Panc1 (cell line): Measurements from ENCODE around the gene HBEGF. TPM values are rescaled to one million over a fixed set of nuclear protein-coding genes. Genes with fewer than 3 reads are reported as not detected.

Experiments
- ATAC-seq: fragments of 200-7000 bp; cut with Tn5 transposase; 2 replicates; pipeline ENCODE4 v1.9.1; 2020; ENCODE audit warnings: mild to moderate bottlenecking, moderate library complexity
- BruUV-seq: library from RNA; stranded (reverse); fragments of 400-500 nt; replicated peaks from 2 replicates; lab custom pipeline; 2021; lab: Mats Ljungman, UMichigan
- CTCF ChIA-PET: fragments of 300-600 bp; sonication (Branson Sonifier 250); formaldehyde crosslinking; loops from one replicate; lab custom pipeline; 2022; ENCODE audit warnings: antibody characterized with exemption; lab: Charles Lee
- POLR2A ChIA-PET: fragments of 300-600 bp; sonication (Branson Sonifier 250); formaldehyde crosslinking; loops from one replicate; lab custom pipeline; 2022; ENCODE audit warnings: antibody characterized with exemption; lab: Charles Lee
- DNase-seq: peaks from one replicate; pipeline ENCODE4 v3.0.0-alpha.2; 2010; ENCODE audit warnings: low read depth, low spot score
- H3K27ac ChIP-seq: 2 replicates; pipeline ENCODE4 v1.5.1; 2011; ENCODE audit warnings: mild to moderate bottlenecking, low read length, inconsistent platforms
- H3K27me3 ChIP-seq: fragments of 200-500 bp; sonication (Bioruptor generic); 2 replicates; pipeline ENCODE4 v1.6.0; 2014; ENCODE audit warnings: low read length, inconsistent platforms; ENCODE audit not compliant: control insufficient read depth, insufficient read depth
- H3K36me3 ChIP-seq: fragments of 200-500 bp; sonication (Bioruptor generic); 2 replicates; pipeline ENCODE4 v1.5.1; 2014; ENCODE audit warnings: inconsistent platforms, mild to moderate bottlenecking, low read length, moderate library complexity; ENCODE audit not compliant: control insufficient read depth, insufficient read depth
- H3K4me1 ChIP-seq: 2 replicates; pipeline ENCODE4 v1.5.1; 2011; ENCODE audit warnings: inconsistent platforms, mild to moderate bottlenecking, low read length, moderate library complexity; ENCODE audit not compliant: control insufficient read depth, insufficient read depth
- H3K4me3 ChIP-seq, 2 experiments: 2 replicates each; pipeline ENCODE4 v1.5.1; 2011 to 2012; ENCODE audit warnings: low read depth in 2 of 2, low read length in 2 of 2, mild to moderate bottlenecking in 2 of 2, inconsistent platforms in 1 of 2, moderate library complexity in 1 of 2
- H3K9me3 ChIP-seq: fragments of 200-500 bp; sonication (Bioruptor generic); 2 replicates; pipeline ENCODE4 v1.5.1; 2014; ENCODE audit warnings: low read depth, mild to moderate bottlenecking, inconsistent platforms, low read length, moderate library complexity; ENCODE audit not compliant: control insufficient read depth, insufficient read depth
- POLR2AphosphoS5 ChIP-seq: IDR thresholded peaks from 2 replicates; pipeline ENCODE4 v1.6.1; 2012; ENCODE audit warnings: mild to moderate bottlenecking, low read depth, low read length, moderate library complexity
- SIN3A ChIP-seq: IDR thresholded peaks from 2 replicates; pipeline ENCODE4 v1.6.1; 2012; ENCODE audit warnings: low read depth, mild to moderate bottlenecking, low read length, moderate library complexity, borderline replicate concordance; ENCODE audit not compliant: insufficient read depth
- TCF7L2 ChIP-seq: IDR thresholded peaks from 2 replicates; pipeline ENCODE4 v1.6.1; 2011; ENCODE audit warnings: mild to moderate bottlenecking, low read depth, low read length, inconsistent platforms
- in situ Hi-C: cut with HindIII; loops from 2 replicates; pipeline ENCODE4 v1.10.0; 2016; ENCODE audit warnings: low sequenced_read_pairs, low pct_unique_long_range_greater_than_20kb
- intact Hi-C: fragments of 100-400 bp; cut with micrococcal nuclease; formaldehyde crosslinking; loops from one replicate; pipeline ENCODE4 v1.10.0; 2022; ENCODE audit not compliant: unreplicated experiment
- total RNA-seq: library from RNA; stranded (reverse); gene quantifications from one replicate; pipeline ENCODE4 v1.2.1, GENCODE V29; 2021; ENCODE audit not compliant: unreplicated experiment
- TF ChIP-seq, protein P1 (sequence below), 2 experiments: IDR thresholded peaks; 2 replicates each; pipeline ENCODE4 v1.6.1; 2011 to 2012; ENCODE audit warnings: low read depth in 2 of 2, control low read depth in 1 of 2, low read length in 1 of 2, mild to moderate bottlenecking in 1 of 2, moderate library complexity in 1 of 2; ENCODE audit not compliant: insufficient read depth in 1 of 2
- TF ChIP-seq, protein P2 (sequence below): fragments of 450-650 bp; IDR thresholded peaks from 2 replicates; pipeline ENCODE4 v1.5.1; 2017; ENCODE audit warnings: mild to moderate bottlenecking

Gene HBEGF
- total RNA-seq, 1 experiment from 2014 or later, result 5.0 TPM

DNA sequence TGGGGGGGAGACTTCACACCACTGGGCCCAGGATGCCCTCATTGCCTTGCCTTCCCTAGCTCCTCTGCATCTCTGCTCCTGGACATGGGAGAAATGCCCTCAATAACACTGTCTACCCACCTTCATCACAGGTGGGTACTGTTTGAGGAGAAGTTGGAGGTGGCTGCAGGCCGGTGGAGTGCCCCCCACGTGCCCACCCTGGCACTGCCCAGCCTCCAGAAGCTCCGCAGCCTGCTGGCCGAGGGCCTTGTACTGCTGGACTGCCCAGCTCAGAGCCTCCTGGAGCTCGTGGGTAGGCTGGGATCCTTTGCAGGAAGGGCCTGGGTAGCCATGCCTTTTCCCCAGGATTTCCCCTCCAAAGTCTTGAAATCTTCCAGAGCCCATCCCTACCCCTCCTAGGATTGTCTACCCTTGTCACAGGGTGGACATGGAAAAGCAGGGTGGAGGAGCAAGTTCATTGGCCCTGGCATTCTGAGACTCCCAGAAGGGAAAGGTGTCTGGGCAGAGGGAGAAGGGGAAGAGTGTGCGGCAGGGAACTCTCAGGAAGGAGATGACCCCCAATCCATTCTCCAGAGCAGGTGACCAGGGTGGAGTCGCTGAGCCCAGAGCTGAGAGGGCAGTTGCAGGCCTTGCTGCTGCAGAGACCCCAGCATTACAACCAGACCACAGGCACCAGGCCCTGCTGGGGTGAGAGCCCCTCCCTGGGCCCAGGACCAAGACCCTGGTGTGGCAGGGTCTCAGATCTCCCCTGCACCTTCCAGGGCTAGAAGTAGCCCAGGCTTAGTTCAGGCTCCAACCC, 14.5 kb upstream of the HBEGF start:
- BruUV-seq, result no TSS peak
- ChIA-PET POLR2A (no interaction called here), CTCF (interaction anchor here (0.5 to 1.2 kb wide), 4 partner anchors 12 to 248 kb away, joined by 3 to 7 read pairs (median 5); no protein-coding TSS in a partner anchor)
- no peaks in the 10 kb centered on the region for H3K9me3 ChIP-seq
- no peak overlapping the region for H3K27ac ChIP-seq
- in situ Hi-C loops (no loop called here), intact Hi-C loops (no loop called here)
- H3K27me3 ChIP-seq, result no peaks in the 10 kb centered on the region
- H3K4me1 ChIP-seq, result no peaks in the 10 kb centered on the region
- TF ChIP-seq TCF7L2, result no peak
- TF ChIP-seq, protein P1, sequence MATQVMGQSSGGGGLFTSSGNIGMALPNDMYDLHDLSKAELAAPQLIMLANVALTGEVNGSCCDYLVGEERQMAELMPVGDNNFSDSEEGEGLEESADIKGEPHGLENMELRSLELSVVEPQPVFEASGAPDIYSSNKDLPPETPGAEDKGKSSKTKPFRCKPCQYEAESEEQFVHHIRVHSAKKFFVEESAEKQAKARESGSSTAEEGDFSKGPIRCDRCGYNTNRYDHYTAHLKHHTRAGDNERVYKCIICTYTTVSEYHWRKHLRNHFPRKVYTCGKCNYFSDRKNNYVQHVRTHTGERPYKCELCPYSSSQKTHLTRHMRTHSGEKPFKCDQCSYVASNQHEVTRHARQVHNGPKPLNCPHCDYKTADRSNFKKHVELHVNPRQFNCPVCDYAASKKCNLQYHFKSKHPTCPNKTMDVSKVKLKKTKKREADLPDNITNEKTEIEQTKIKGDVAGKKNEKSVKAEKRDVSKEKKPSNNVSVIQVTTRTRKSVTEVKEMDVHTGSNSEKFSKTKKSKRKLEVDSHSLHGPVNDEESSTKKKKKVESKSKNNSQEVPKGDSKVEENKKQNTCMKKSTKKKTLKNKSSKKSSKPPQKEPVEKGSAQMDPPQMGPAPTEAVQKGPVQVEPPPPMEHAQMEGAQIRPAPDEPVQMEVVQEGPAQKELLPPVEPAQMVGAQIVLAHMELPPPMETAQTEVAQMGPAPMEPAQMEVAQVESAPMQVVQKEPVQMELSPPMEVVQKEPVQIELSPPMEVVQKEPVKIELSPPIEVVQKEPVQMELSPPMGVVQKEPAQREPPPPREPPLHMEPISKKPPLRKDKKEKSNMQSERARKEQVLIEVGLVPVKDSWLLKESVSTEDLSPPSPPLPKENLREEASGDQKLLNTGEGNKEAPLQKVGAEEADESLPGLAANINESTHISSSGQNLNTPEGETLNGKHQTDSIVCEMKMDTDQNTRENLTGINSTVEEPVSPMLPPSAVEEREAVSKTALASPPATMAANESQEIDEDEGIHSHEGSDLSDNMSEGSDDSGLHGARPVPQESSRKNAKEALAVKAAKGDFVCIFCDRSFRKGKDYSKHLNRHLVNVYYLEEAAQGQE (IDR thresholded peaks at IDR 0.05; ENCODE audit: insufficient read depth in 1 of 2, low read depth in 2 of 2, low read length in 1 of 2), result no peak
- TF ChIP-seq, protein P2, sequence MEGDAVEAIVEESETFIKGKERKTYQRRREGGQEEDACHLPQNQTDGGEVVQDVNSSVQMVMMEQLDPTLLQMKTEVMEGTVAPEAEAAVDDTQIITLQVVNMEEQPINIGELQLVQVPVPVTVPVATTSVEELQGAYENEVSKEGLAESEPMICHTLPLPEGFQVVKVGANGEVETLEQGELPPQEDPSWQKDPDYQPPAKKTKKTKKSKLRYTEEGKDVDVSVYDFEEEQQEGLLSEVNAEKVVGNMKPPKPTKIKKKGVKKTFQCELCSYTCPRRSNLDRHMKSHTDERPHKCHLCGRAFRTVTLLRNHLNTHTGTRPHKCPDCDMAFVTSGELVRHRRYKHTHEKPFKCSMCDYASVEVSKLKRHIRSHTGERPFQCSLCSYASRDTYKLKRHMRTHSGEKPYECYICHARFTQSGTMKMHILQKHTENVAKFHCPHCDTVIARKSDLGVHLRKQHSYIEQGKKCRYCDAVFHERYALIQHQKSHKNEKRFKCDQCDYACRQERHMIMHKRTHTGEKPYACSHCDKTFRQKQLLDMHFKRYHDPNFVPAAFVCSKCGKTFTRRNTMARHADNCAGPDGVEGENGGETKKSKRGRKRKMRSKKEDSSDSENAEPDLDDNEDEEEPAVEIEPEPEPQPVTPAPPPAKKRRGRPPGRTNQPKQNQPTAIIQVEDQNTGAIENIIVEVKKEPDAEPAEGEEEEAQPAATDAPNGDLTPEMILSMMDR, result no peak
- TF ChIP-seq SIN3A, result no peak
- TF ChIP-seq POLR2AphosphoS5, result no peak
- H3K36me3 ChIP-seq, result no peaks in the 10 kb centered on the region
- no peak for DNase-seq
- no peak overlapping the region for H3K4me3 ChIP-seq
- no peak for ATAC-seq

GRCh38 chr5:140360101-140360500, 13.7 kb upstream of the HBEGF start, which contains the start of gene SLC4A9:
Gene SLC4A9, plus strand, starts transcription at chr5:140360194. Its CDS starts 43 bp downstream, at chr5:140360237.
- DNase-seq (no peak), ATAC-seq (no peak)
- Histone ChIP-seq H3K4me1 (no peaks in the 10 kb centered on the region), H3K36me3 (no peaks in the 10 kb centered on the region), H3K27me3 (no peaks in the 10 kb centered on the region), H3K4me3 (no peak within 1 kb of the TSS), H3K27ac (no peak within 1 kb of the TSS), H3K9me3 (no peaks in the 10 kb centered on the region)
- POLR2A ChIA-PET, result no interaction called here
- intact Hi-C loops, result no loop called here
- CTCF ChIA-PET, result interaction anchor here (0.5 to 1.2 kb wide), 4 partner anchors 13 to 247 kb away, joined by 3 to 7 read pairs (median 5); no protein-coding TSS in a partner anchor
- TF ChIP-seq POLR2AphosphoS5 (no peak), TCF7L2 (no peak), SIN3A (no peak)
- TF ChIP-seq, protein P1 (IDR thresholded peaks at IDR 0.05; ENCODE audit: insufficient read depth in 1 of 2, low read depth in 2 of 2, low read length in 1 of 2), result no peak
- TF ChIP-seq, protein P2, result no peak
- BruUV-seq, result no TSS peak
- in situ Hi-C loops, result no loop called here
